ENCODE measurements around the gene SCGB1C1.

GRCh38 chr11:205221-206001, 12.5 kb downstream of the SCGB1C1 start:
- TF ChIP-seq, protein P1, sequence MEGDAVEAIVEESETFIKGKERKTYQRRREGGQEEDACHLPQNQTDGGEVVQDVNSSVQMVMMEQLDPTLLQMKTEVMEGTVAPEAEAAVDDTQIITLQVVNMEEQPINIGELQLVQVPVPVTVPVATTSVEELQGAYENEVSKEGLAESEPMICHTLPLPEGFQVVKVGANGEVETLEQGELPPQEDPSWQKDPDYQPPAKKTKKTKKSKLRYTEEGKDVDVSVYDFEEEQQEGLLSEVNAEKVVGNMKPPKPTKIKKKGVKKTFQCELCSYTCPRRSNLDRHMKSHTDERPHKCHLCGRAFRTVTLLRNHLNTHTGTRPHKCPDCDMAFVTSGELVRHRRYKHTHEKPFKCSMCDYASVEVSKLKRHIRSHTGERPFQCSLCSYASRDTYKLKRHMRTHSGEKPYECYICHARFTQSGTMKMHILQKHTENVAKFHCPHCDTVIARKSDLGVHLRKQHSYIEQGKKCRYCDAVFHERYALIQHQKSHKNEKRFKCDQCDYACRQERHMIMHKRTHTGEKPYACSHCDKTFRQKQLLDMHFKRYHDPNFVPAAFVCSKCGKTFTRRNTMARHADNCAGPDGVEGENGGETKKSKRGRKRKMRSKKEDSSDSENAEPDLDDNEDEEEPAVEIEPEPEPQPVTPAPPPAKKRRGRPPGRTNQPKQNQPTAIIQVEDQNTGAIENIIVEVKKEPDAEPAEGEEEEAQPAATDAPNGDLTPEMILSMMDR (IDR thresholded peaks at IDR 0.05): no peak
- no peak for TF ChIP-seq POLR2A (IDR thresholded peaks at IDR 0.05)

Measured in right lobe of liver (tissue), 4 donors.